SK-N-SH (cell line): ENCODE data around the gene PCLO. TPM values are rescaled to one million over a fixed set of nuclear protein-coding genes. Genes with fewer than 3 reads are reported as not detected.

Experiments
- CTCF ChIA-PET: fragments of 300-600, 350-600 bp; formaldehyde crosslinking; extraction: SDS; loops from one replicate; lab custom pipeline; 2021; lab: Yijun Ruan, JAX
- POLR2A ChIA-PET: fragments of 350-600 bp; sonication (Branson Sonifier 250); formaldehyde crosslinking; extraction: SDS; loops from one replicate; lab custom pipeline; 2020; ENCODE audit warnings: antibody characterized with exemption, inconsistent platforms; lab: Yijun Ruan, JAX
- DNase-seq: peaks from one replicate; pipeline ENCODE4 v3.0.0; 2012
- H2AFZ ChIP-seq: fragments of 200-600 bp; sonication (generic); 2 replicates; pipeline ENCODE4 v1.8.1; 2016; ENCODE audit warnings: antibody characterized with exemption, mild to moderate bottlenecking, low read depth
- H3F3A ChIP-seq: fragments of 200-600 bp; sonication (generic); replicated peaks from 2 replicates; pipeline ENCODE3; 2016; ENCODE audit warnings: antibody characterized with exemption, mild to moderate bottlenecking; ENCODE audit not compliant: insufficient read depth
- H3K27ac ChIP-seq, 2 experiments: fragments of 200-500 bp in 1 of 2; fragments of 200-600 bp in 1 of 2; sonication (Bioruptor generic) in 1 of 2; sonication (generic), shearing (Covaris generic) in 1 of 2; 2 replicates each; pipeline versions ENCODE4 v1.5.1 to v1.6.1; 2014 to 2016; ENCODE audit warnings: low read depth in 2 of 2, inconsistent platforms in 1 of 2, low read length in 1 of 2, mild to moderate bottlenecking in 1 of 2, mixed read lengths in 1 of 2
- H3K27me3 ChIP-seq: fragments of 200-600 bp; sonication (generic), shearing (Covaris generic); 2 replicates; pipeline ENCODE4 v1.6.1; 2016; ENCODE audit warnings: mixed run types; ENCODE audit not compliant: insufficient read depth
- H3K36me3 ChIP-seq, 2 experiments: fragments of 200-500 bp in 1 of 2; fragments of 200-600 bp in 1 of 2; sonication (Bioruptor generic) in 1 of 2; sonication (generic) in 1 of 2; replicated peaks in 1 of 2; 2 replicates each; pipeline versions ENCODE3 to v1.5.1; 2014 to 2016; ENCODE audit warnings: low read length in 1 of 2, mild to moderate bottlenecking in 1 of 2; ENCODE audit not compliant: insufficient read depth in 2 of 2, control insufficient read depth in 1 of 2
- H3K4me1 ChIP-seq, 2 experiments: fragments of 200-500 bp in 1 of 2; fragments of 200-600 bp in 1 of 2; sonication (Bioruptor generic) in 1 of 2; sonication (generic), shearing (Covaris generic) in 1 of 2; 2 replicates each; pipeline versions ENCODE4 v1.5.1 to v1.6.1; 2014 to 2016; ENCODE audit warnings: low read depth in 1 of 2, low read length in 1 of 2, mixed run types in 1 of 2; ENCODE audit not compliant: insufficient read depth in 2 of 2, control insufficient read depth in 1 of 2
- H3K4me2 ChIP-seq: fragments of 200-600 bp; sonication (generic), shearing (Covaris generic); 2 replicates; pipeline ENCODE4 v1.6.1; 2017; ENCODE audit warnings: mixed run types
- H3K4me3 ChIP-seq, 2 experiments: fragments of 200-500 bp in 1 of 2; fragments of 200-600 bp in 1 of 2; sonication (Bioruptor generic) in 1 of 2; sonication (generic), shearing (Covaris generic) in 1 of 2; 2 replicates each; pipeline versions ENCODE4 v1.5.1 to v1.8.1; 2014 to 2016; ENCODE audit warnings: low read depth in 2 of 2, inconsistent platforms in 1 of 2, low read length in 1 of 2, mild to moderate bottlenecking in 1 of 2, mixed read lengths in 1 of 2, moderate library complexity in 1 of 2
- H3K79me2 ChIP-seq: fragments of 200-600 bp; sonication (generic); 2 replicates; pipeline ENCODE4 v1.8.1; 2017; ENCODE audit warnings: mild to moderate bottlenecking; ENCODE audit not compliant: insufficient read depth
- H3K9ac ChIP-seq: fragments of 200-600 bp; sonication (generic); 2 replicates; pipeline ENCODE4 v1.6.1; 2017; ENCODE audit warnings: mixed run types
- H3K9me2 ChIP-seq: fragments of 200-600 bp; sonication (generic); 2 replicates; pipeline ENCODE4 v1.6.1; 2017; ENCODE audit warnings: mixed run types
- H3K9me3 ChIP-seq: fragments of 200-600 bp; sonication (generic); 2 replicates; pipeline ENCODE4 v1.6.1; 2017; ENCODE audit warnings: mixed run types, mild to moderate bottlenecking, moderate library complexity
- H4K20me1 ChIP-seq: fragments of 200-600 bp; sonication (generic); 2 replicates; pipeline ENCODE4 v1.6.1; 2017; ENCODE audit warnings: mild to moderate bottlenecking, mixed run types; ENCODE audit not compliant: insufficient read depth
- ELF1 ChIP-seq: IDR thresholded peaks from 2 replicates; pipeline ENCODE4 v1.4.0; 2012
- EZH2phosphoT487 ChIP-seq: fragments of 200-600 bp; sonication (generic); IDR thresholded peaks from 2 replicates; pipeline ENCODE4 v1.6.1; 2017; ENCODE audit warnings: low read depth, mixed run types, mild to moderate bottlenecking, antibody characterized with exemption, moderate library complexity, borderline replicate concordance
- FOSL2 ChIP-seq: IDR thresholded peaks from 2 replicates; pipeline ENCODE4 v1.4.0; 2012; ENCODE audit warnings: low read depth, mild to moderate bottlenecking, moderate library complexity, borderline replicate concordance
- JUND ChIP-seq: IDR thresholded peaks from 2 replicates; pipeline ENCODE4 v1.4.0; 2012
- MAX ChIP-seq: IDR thresholded peaks from 2 replicates; pipeline ENCODE4 v1.4.0; 2012; ENCODE audit warnings: low read depth
- NFIC ChIP-seq: IDR thresholded peaks from 2 replicates; pipeline ENCODE4 v1.4.0; 2012; ENCODE audit warnings: borderline replicate concordance
- PBX3 ChIP-seq: IDR thresholded peaks from 2 replicates; pipeline ENCODE4; 2012
- RAD21 ChIP-seq: IDR thresholded peaks from 2 replicates; pipeline ENCODE4 v1.6.1; 2012; ENCODE audit warnings: mild to moderate bottlenecking, low read length
- RCOR1 ChIP-seq: fragments of 150-350 bp; IDR thresholded peaks from 2 replicates; pipeline ENCODE4 v1.6.1; 2017; ENCODE audit warnings: antibody characterized with exemption, low read length
- SIN3A ChIP-seq: IDR thresholded peaks from 2 replicates; pipeline ENCODE4 v1.6.1; 2012; ENCODE audit warnings: low read depth, mild to moderate bottlenecking, low read length, moderate library complexity, borderline replicate concordance
- SMC3 ChIP-seq: IDR thresholded peaks from 2 replicates; pipeline ENCODE4 v1.6.1; 2012; ENCODE audit warnings: low read depth, low read length, improper control_type of control experiment
- TEAD4 ChIP-seq: IDR thresholded peaks from 2 replicates; pipeline ENCODE4 v1.4.0; 2012; ENCODE audit warnings: mild to moderate bottlenecking, borderline replicate concordance; ENCODE audit not compliant: insufficient read depth
- YY1 ChIP-seq: IDR thresholded peaks from 2 replicates; pipeline ENCODE4 v1.4.0; 2012; ENCODE audit warnings: low read depth, mild to moderate bottlenecking
- ZBTB33 ChIP-seq: IDR thresholded peaks from 2 replicates; pipeline ENCODE4 v1.4.0; 2012; ENCODE audit warnings: low read depth, borderline replicate concordance
- WGBS: methylation state at CpG from one replicate; pipeline ENCODE4 v1.1.6; 2017; ENCODE audit warnings: low lambda C conversion rate; 5-methylcytosine and 5-hydroxymethylcytosine counted together
- polyA plus RNA-seq, 3 experiments: library from polyadenylated mRNA; depleted of rRNA; stranded (reverse); fragments of >200 nt; gene quantifications; 2 replicates each; pipeline ENCODE4 v1.2.3, GENCODE V29; 2012
- TF ChIP-seq, protein P1 (sequence below): fragments of 150-350 bp; IDR thresholded peaks from 2 replicates; pipeline ENCODE4 v1.6.1; 2017; ENCODE audit warnings: antibody characterized with exemption, low read length, low read depth, borderline replicate concordance

PCLO gene
- polyA plus RNA-seq, 1 of the 3 experiments (the other 2 are of a cell fraction) = 0.51 TPM

GRCh38 chr7:82964150-82964882 lies 198.4 kb downstream of the PCLO start:
- no peak for DNase-seq
- H3K27me3 ChIP-seq = no peaks in the 10 kb centered on the region
- no peak overlapping the region for H3K27ac ChIP-seq
- H3K9me2 ChIP-seq = no peaks in the 10 kb centered on the region
- no peak overlapping the region for H2AFZ ChIP-seq
- H3K79me2 ChIP-seq = no peaks in the 10 kb centered on the region
- ChIA-PET CTCF (interaction anchor here (1.0 kb wide), 1 partner anchor 14 kb away, joined by 3 read pairs; no protein-coding TSS in a partner anchor), POLR2A (no interaction called here)
- H3K36me3 ChIP-seq = peaks cover 0 to 2% of the 10 kb centered on the region in 2 experiments
- WGBS = 89% methylated on average over 1 of the region's 1 CpG
- H3K9me3 ChIP-seq = no peaks in the 10 kb centered on the region
- TF ChIP-seq FOSL2 (no peak), MAX (no peak), RCOR1 (no peak), ELF1 (no peak), RAD21 (no peak), ZBTB33 (no peak), EZH2phosphoT487 (no peak), PBX3 (no peak), SIN3A (no peak), YY1 (no peak), NFIC (no peak), SMC3 (no peak), JUND (no peak), TEAD4 (no peak)
- TF ChIP-seq, protein P1, sequence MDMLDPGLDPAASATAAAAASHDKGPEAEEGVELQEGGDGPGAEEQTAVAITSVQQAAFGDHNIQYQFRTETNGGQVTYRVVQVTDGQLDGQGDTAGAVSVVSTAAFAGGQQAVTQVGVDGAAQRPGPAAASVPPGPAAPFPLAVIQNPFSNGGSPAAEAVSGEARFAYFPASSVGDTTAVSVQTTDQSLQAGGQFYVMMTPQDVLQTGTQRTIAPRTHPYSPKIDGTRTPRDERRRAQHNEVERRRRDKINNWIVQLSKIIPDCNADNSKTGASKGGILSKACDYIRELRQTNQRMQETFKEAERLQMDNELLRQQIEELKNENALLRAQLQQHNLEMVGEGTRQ = no peak
- no peaks in the 10 kb centered on the region for H3F3A ChIP-seq
- no peak overlapping the region for H3K4me3 ChIP-seq
- H3K4me1 ChIP-seq = no peaks in the 10 kb centered on the region
- no peak overlapping the region for H3K4me2 ChIP-seq
- H4K20me1 ChIP-seq = no peaks in the 10 kb centered on the region
- no peak overlapping the region for H3K9ac ChIP-seq
